HG03520 (cell line): ENCODE results near the gene EEF2K.

Source experiments
- ATAC-seq: cut with Tn5 transposase; IDR thresholded peaks from one replicate; pipeline ENCODE4 v1.9.1; 2021; ENCODE audit warnings: mild to moderate bottlenecking, moderate library complexity; ENCODE audit not compliant: unreplicated experiment

Gene EEF2K

DNA sequence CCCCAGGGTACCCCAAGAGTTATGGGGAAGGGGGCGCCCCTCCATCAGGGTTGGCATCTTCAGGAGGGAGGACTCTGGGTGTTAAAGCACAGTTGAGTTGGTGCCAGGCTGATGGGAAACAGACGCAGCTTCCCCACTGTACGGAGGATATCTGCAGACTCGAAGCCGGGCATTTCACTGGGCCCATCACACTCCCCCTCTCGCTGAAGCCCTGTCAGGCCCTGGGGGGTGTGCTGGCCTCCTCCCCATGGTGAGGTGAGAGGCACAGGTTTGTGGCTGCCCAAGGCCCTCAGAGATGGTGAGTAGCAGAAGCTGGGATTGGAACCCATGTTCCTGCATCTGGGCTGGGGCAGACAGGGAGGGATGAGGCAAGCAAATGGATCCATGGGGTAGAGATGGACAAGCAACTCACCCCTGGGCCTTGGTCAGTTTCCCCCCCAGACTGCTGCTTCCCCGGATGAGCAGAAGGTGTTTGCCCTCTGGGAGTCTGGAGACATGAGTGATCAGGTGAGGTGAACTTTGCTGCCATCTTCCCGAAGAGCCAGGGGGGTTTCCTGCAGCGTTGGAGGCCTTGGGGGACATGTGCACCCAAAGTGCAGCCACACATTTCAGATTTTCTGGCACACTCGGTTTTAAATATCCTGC lies 122.1 kb downstream of the EEF2K start:
- no peak for ATAC-seq

DNA sequence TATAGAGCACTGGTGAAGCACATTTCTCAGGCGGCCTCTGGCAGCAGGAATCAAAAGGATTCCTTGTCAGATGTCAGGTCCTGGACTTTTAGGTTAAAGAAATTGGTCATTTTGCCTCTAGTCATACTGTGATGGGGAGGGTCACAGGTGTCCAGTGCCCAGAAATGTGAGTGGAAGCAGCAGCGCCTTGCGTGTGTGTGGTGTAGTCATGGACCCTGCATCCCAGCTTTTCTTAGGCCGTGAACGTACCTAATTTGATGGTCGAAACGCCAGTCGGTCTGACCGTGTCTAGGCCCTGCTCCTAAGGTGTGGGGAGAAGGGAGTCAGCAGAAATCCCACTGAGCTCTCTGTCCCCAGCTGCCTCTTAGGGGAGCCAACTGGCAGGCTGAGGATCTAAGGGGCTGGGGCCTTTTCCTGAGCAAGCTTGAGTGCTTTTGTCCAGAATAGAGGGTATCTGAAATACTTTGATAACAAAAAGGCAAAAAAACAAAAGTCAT lies 123.2 kb downstream of the EEF2K start:
- no peak for ATAC-seq

DNA sequence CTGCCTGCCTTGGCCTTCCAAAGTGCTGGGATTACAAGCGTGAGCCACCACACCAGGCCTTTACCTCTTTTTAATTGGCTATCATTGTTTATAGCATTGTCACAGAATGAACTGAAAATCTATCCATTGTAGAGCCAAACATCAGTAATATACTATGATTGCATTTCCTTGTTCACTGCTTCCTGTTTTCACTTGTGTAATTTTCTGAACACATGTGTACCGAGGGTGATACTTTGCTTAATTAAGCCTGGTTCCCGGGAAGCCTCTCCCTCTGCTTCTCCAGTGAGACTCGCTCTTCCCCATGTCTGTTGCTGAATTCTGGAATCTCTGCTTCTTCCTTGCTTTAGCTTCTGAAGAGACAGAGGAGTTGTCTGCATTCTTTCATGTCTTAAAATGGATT lies 124.2 kb downstream of the EEF2K start:
- no peak for ATAC-seq

DNA sequence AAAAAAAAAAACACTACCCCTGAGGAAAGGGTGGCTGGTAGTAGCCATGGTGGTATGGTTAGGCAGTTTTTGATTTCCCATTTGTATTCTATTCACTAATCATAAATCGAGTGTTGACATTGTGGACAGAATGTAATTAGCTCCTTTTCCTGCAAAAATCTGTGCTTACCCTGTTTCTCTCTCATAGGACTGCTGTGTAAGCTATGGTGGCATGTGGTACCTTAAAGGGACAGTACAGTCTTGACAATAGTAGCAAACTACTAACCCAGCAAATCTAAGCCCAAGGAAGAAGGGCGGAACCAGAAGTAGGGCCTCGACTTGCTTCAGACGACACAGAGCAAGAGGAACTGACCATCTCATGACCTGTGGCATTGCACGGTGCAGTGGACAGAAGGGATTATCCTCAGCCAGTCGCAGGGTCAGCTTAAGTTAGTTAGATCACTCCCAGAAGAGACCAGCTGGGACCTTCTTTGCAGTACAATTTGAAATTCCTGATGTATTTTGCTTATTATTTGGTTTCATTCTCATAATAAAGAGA lies 127.4 kb downstream of the EEF2K start:
- no peak for ATAC-seq

DNA sequence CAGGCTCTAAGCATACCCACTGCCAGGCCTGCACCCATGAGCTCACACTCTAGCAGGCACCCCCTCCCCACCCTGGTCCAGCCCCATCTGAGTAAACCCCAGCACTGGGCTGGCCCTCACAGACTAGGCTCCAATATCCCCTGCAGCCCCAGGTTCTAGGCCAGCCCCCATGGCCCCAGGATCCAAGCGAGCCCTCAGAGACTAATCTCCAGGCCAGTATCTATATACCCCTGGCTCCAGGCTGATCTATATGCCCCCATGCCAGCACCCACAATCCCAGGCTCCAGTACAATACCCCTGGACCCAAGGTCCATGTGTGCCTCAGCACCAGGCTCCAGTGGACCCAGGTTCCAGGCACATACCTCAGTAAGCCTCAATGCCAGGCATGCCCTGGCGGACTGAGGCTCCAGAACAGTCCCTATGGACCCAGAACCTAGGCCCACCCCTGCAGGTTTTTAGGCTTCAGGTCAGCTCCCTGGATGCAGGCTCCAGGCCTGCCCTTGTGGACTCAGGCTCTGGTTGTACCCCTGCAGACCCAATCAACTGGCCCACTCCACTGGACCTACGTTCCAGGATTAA lies 129.7 kb downstream of the EEF2K start:
- no peak for ATAC-seq

DNA sequence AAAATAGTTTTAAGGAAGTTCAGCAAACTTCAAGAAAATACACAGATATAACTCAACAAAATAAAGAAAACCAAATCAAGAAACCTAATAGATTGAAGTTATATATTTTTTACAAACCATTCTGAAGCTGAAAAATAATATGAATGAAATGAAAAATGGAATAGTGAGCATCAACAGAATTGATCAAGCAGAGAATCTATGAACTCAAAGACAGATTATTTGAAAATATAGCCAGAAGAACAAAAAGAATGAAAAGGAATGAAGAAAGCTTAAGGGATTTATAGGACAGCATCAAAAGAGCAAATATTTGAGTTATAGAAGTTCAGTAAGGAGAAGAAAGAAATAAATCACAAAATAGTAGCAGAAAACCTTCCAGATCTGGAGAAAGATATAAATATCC lies 130.5 kb downstream of the EEF2K start:
- no peak for ATAC-seq

DNA sequence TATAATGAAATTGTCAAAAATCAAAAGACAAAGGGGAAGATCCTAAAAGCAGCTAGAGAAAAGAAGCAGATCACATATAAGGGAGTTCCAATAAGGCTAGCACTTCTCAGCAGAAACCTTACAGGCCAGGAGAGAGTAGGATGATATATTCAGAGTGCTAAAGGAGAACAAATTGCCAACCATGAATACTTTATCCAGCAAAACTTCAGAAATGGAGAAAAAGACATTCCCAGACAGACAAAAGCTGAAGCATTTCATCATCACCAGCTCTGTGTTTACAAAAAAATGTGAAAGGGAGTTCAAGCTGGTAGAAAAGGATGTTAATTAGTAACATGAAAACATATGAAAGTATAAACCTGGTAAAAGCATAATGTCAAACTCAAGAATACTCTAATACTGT lies 131.0 kb downstream of the EEF2K start:
- no peak for ATAC-seq

DNA sequence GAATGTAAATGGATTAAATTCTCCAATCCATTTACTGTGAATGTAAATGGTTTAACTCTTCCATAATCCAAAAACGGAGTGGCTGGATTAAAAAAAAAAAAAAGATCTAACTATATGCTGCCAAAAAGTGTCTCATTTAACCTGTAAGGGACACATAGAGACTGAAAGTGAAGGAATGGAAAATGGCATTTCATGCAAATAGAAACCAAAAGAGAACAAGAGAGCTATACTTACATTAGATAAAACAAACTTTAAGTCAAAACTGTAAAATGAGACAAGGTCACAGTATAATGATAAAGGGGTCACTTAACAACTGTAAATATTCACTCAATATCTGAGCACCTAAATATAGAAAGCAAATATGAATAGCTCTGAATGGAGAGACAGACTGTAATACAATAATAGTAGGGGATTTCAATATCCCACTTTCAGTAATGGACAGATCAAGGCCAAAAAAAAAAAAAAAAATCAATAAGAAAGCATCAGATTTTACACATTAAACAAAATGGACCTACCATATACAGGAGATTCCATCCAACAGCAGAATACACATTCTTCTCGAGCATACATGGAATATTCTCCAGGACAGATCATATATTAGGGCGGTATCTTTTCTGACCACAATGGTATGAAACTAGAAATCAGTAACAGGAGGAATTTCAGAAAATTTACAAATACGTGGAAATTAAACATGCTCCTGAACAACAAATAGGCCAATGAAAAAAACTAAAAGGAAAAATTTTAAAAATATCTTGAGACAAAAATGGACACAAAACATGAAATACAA lies 132.0 kb downstream of the EEF2K start:
- no peak for ATAC-seq
